Epithelial cell of esophagus (primary cell): ENCODE measurements around the gene TNIK.

Experiments used
- DNase-seq: peaks from one replicate; pipeline ENCODE4 v3.0.0; 2010; ENCODE audit warnings: low read depth
- H3K4me3 ChIP-seq: 2 replicates; pipeline ENCODE4 v1.5.1; 2011; ENCODE audit warnings: mild to moderate bottlenecking, low read length, control low read depth
- TF ChIP-seq, protein P1 (sequence below): IDR thresholded peaks from 2 replicates; pipeline ENCODE4 v1.5.1; 2011; ENCODE audit warnings: low read depth, mild to moderate bottlenecking, low read length, control low read depth, inconsistent platforms; ENCODE audit not compliant: insufficient read depth; ENCODE audit errors: missing control alignments

Gene TNIK

GRCh38 chr3:171257251-171258203 lies 202.7 kb downstream of the TNIK start:
- H3K4me3 ChIP-seq, result no peak overlapping the region
- TF ChIP-seq, protein P1, sequence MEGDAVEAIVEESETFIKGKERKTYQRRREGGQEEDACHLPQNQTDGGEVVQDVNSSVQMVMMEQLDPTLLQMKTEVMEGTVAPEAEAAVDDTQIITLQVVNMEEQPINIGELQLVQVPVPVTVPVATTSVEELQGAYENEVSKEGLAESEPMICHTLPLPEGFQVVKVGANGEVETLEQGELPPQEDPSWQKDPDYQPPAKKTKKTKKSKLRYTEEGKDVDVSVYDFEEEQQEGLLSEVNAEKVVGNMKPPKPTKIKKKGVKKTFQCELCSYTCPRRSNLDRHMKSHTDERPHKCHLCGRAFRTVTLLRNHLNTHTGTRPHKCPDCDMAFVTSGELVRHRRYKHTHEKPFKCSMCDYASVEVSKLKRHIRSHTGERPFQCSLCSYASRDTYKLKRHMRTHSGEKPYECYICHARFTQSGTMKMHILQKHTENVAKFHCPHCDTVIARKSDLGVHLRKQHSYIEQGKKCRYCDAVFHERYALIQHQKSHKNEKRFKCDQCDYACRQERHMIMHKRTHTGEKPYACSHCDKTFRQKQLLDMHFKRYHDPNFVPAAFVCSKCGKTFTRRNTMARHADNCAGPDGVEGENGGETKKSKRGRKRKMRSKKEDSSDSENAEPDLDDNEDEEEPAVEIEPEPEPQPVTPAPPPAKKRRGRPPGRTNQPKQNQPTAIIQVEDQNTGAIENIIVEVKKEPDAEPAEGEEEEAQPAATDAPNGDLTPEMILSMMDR, result no peak
- no peak for DNase-seq

DNA sequence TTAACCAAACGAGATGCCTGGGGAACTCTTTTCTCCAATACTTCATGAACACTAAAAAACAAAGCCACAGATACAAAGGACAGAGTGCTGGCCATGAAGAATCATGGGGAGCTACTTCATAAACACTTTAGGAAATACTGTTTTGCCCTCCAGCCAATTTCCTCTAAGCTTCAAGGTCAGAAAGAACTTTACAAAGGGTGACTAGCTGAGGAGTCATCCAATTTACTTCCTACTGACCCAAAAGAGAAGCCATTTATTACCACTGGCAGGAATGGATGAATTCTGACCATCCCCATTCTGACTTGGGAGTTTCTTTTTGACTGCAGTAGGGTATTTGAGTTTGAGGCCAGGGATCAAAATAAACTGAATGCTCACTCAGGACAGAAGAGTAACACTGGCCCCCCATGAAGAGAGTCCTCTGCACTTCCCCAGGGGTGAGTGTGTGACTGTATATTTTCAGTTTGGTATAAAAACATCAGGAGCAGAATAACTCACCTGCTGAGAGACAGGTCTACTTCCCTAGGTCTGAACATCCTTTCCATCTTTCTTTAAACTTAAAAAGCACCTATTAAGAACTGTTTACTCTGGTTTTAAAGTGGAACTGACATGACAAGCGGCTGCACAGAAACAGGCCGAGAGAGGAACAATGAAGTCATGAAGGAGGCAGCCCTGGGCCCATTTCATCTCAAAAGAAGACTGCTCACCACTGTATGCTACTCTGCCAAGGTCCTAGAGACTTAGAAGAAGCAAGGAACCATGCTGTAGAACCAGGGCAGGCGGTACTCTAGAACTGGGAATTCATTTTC lies 203.6 kb downstream of the TNIK start:
- TF ChIP-seq, protein P1, result no peak
- no peak overlapping the region for H3K4me3 ChIP-seq
- no peak for DNase-seq

GRCh38 chr3:171255236-171255806 lies 204.9 kb downstream of the TNIK start:
- H3K4me3 ChIP-seq, result no peak overlapping the region
- TF ChIP-seq, protein P1, result no peak

DNA sequence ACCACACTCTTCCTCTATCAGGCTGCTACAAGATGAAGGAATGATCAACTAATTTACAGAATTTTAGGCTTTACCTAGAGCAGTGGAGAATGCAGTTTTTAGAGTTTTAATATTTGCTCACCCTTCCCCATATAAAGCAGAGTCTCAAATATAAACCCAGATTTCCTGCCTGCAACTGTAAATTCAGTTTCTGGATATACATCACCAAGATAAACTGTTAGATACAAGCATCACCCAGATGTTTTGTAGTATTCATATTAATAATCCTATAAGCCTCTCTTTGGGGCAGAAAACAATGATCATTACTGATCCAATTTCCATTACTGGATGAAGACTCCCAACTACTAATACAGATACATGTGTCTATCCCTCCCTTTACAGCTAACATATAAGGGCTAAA lies 205.9 kb downstream of the TNIK start:
- TF ChIP-seq, protein P1, result no peak
- H3K4me3 ChIP-seq, result no peak overlapping the region
- no peak for DNase-seq

More at GRCh38 chr3:171255236-171255806, 204.9 kb downstream of the TNIK start:
- DNase-seq, result no peak

DNA sequence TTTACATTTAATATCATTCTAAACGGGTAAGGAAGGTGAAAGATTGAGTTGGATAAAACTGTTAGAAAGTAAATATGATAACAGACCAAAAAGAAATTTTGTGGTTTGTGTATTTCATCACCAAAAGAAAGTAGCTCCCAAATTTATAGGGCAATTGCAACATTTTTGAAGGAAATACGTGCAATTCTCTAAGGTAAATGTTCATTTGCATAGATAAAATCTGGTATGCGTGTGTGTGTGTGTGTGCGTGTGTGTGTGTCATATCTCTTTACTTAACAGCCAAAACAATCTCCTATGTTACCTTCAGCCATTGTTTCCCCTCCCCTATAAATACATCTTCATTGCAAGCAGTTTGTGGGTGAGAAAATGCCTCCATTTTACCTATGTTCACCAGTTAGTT lies 208.4 kb downstream of the TNIK start:
- no peak for DNase-seq
- TF ChIP-seq, protein P1, result no peak
- no peak overlapping the region for H3K4me3 ChIP-seq

- H3K4me3 ChIP-seq, result no peak overlapping the region
- no peak for DNase-seq
- TF ChIP-seq, protein P1, result no peak
These were observed 209.8 kb downstream of the TNIK start for GRCh38 chr3:171250444-171250843.
